RWPE1 (cell line): ENCODE measurements around the gene TEX28.

Experiments
- CTCF ChIA-PET: fragments of 350-600 bp; sonication (Branson Sonifier 250); formaldehyde crosslinking; extraction: SDS; loops from one replicate; lab custom pipeline; 2021; lab: Yijun Ruan, JAX
- POLR2A ChIA-PET: fragments of 400-600 bp; formaldehyde crosslinking; extraction: SDS; loops from one replicate; lab custom pipeline; 2020; ENCODE audit warnings: antibody characterized with exemption; ENCODE audit not compliant: low non-redundant PET; lab: Yijun Ruan, JAX
- DNase-seq: peaks from one replicate; pipeline ENCODE4 v3.0.0; 2012; ENCODE audit warnings: low spot score
- H3K27ac ChIP-seq: fragments of 450-650 bp; 2 replicates; pipeline ENCODE4 v1.5.1; 2017
- TF ChIP-seq, protein P1 (sequence below): fragments of 450-650 bp; conservative IDR thresholded peaks from 2 replicates; pipeline ENCODE4 v1.5.1; 2017; ENCODE audit warnings: low read depth, mild to moderate bottlenecking

Gene TEX28

DNA sequence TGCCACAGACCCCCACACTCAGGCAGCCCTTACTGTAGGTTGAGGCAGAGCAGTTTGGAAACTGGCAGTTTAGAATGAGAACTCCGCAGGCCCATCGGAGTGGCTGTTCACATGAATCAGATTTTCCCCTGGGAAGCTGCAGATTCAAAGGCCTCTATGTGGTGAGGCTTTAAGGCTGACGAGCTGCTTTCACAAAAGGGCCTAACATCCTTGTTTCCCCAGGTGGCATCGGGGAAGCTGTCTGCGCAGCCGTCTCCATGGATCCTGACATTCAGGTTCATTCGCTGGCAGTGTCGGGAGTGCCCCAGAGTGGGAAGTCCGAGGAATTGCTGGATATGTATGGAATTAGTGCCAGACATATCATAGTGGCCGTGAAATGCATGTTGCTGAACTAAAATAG, 34.4 kb upstream of the TEX28 start:
- CTCF ChIA-PET: no interaction called here
- TF ChIP-seq, protein P1, sequence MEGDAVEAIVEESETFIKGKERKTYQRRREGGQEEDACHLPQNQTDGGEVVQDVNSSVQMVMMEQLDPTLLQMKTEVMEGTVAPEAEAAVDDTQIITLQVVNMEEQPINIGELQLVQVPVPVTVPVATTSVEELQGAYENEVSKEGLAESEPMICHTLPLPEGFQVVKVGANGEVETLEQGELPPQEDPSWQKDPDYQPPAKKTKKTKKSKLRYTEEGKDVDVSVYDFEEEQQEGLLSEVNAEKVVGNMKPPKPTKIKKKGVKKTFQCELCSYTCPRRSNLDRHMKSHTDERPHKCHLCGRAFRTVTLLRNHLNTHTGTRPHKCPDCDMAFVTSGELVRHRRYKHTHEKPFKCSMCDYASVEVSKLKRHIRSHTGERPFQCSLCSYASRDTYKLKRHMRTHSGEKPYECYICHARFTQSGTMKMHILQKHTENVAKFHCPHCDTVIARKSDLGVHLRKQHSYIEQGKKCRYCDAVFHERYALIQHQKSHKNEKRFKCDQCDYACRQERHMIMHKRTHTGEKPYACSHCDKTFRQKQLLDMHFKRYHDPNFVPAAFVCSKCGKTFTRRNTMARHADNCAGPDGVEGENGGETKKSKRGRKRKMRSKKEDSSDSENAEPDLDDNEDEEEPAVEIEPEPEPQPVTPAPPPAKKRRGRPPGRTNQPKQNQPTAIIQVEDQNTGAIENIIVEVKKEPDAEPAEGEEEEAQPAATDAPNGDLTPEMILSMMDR: no peak
- POLR2A ChIA-PET: no interaction called here
- no peak overlapping the region for H3K27ac ChIP-seq
- no peak for DNase-seq

DNA sequence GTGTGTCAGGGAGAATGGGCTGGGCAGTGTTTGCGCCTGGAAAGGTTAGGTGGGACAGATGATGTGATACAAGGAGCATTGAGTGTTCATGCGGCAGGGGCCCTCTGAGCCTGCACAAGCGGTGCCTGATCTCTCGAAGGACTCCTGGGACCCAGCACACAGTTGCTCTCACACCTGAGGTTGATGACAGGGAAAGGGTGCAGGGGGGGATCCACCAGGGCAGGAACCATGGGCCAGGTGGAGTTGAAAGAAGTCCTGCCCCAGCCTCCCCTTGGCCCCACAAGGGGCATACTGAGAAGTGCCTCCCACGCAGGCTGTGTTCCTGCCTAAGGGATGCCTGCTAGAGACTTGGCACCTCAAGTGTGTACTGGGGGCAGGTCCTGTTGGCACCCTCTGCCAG, 33.7 kb upstream of the TEX28 start:
- no peak for DNase-seq
- TF ChIP-seq, protein P1: no peak
- ChIA-PET POLR2A (no interaction called here), CTCF (no interaction called here)
- no peak overlapping the region for H3K27ac ChIP-seq

DNA sequence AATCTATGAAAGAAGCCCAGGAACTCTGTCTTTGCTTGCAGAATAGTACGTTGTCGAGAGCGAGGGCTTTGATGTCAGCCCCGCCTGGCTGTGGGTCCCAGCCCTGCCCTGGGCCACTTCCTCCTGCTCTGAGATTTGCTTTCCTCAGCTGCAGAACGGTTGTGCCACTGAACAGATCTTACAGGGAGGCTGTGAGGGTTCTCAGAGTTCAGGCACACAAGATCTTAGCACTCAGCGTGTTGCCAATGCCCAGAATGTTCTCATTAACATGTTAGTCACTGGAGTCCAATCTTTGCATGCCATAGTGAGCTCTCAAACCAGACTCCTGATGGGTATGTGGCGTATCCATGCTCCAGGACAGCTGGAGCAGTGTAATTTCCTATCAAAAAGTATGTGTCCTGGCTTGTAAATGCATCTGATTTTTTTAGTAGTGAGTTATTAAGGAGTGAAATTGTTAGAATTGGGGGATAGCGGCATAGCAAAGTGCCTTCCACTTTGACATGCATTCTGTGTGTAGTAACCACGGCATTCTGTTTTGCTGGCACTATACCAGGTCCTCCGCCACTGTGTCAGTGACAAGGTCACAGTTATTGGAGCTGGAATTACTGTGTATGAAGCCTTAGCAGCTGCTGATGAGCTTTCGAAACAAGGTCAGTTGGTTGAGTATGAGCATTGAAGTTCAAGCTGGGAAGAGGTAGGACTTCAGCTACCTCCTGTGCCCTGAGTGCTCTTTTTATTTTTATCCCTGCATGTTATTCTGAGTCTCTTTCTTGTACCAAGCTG, 32.3 kb upstream of the TEX28 start:
- ChIA-PET POLR2A (no interaction called here), CTCF (no interaction called here)
- TF ChIP-seq, protein P1: no peak
- no peak for DNase-seq
- no peak overlapping the region for H3K27ac ChIP-seq

DNA sequence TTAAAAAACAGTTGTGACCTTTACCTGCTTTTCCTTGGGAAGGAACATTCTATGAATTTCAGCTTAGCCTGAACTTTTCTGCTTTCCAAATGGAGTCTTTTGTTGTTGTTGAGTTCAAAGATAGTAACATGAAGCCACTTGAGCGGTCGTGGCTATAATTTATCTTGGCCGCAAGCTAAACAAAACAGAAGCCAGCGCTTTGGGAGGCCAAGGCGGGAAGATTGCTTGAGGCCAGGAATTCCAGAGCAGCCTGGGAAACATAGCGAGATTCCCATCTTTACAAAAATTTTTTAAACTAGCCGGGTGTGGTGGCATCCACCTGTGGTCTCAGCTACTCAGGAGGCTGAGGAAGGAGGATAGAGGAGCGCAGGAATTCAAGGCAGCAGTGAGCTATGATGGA, 30.6 kb upstream of the TEX28 start:
- POLR2A ChIA-PET: no interaction called here
- TF ChIP-seq, protein P1: no peak
- H3K27ac ChIP-seq: no peak overlapping the region
- DNase-seq: no peak
- CTCF ChIA-PET: no interaction called here

DNA sequence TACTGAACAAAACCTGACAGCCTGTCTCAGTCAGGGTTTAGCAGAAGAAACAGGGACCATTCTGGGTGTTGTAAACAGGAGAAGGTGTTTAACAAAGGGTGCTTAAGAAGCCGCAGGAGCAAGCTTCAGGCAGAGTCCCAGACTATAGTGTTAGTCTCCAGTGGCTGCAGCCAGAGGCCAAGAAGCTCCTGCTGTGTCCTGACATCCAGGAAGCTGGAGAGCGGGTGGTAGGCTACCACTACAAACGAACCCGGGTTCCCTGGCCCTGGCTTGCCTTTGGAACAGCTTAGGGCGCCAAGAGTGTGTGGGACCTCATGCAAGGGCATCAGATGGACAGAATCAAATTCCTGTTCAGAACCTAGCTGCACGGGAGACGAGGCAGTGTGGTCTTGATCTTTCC, 28.6 kb upstream of the TEX28 start:
- ChIA-PET CTCF (no interaction called here), POLR2A (no interaction called here)
- H3K27ac ChIP-seq: no peak overlapping the region
- TF ChIP-seq, protein P1: no peak
- no peak for DNase-seq

DNA sequence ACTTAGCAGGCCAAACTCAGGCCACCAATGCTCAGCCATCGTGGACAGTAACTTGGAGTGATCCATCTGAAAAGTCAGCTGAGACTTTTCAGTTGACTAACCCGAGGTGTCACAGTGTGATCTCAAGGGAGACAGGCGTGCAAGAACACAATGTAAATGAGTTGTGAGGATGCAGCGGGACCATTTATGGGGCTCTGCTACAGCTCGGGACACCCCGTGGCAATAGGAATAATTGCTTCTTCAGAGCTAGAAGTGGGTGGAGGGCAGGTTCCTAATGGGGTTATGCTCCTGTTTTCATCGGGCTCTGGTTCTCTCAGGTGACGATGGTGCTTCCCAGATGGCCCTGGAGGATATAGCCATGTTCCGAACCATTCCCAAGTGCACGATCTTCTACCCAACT, 28.0 kb upstream of the TEX28 start:
- no peak overlapping the region for H3K27ac ChIP-seq
- no peak for DNase-seq
- TF ChIP-seq, protein P1: no peak
- POLR2A ChIA-PET: no interaction called here
- CTCF ChIA-PET: no interaction called here
